Astrocyte of the cerebellum (primary cell): ENCODE results near the gene SLC45A2.

ENCODE experiments used
- DNase-seq: peaks from one replicate; pipeline ENCODE4 v3.0.0-alpha.2; 2011; ENCODE audit warnings: low read depth
- H3K4me3 ChIP-seq: 2 replicates; pipeline ENCODE4 v1.5.1; 2011; ENCODE audit warnings: mild to moderate bottlenecking, low read depth, low read length, moderate library complexity
- CTCF ChIP-seq: IDR thresholded peaks from 2 replicates; pipeline ENCODE4 v1.5.1; 2012; ENCODE audit warnings: low read length, low read depth, moderate library complexity, mild to moderate bottlenecking; ENCODE audit errors: missing control alignments
- in situ Hi-C: cut with HindIII; loops from 2 replicates; pipeline ENCODE4 v1.10.0; 2017; ENCODE audit warnings: low sequenced_read_pairs

SLC45A2 gene

GRCh38 chr5:34008802-34009201 lies 24.3 kb upstream of the SLC45A2 start:
- in situ Hi-C loops: no loop called here
- DNase-seq: no peak
- peak overlapping the region; percentile 65 for H3K4me3 ChIP-seq
- no peak for TF ChIP-seq CTCF

- peak; percentile 8 for TF ChIP-seq CTCF
- peak within 1 kb of the TSS; percentile 65 for H3K4me3 ChIP-seq
- peak; percentile 72 for DNase-seq
- in situ Hi-C loops: no loop called here
These were observed 23.4 kb upstream of the SLC45A2 start, which contains the start of gene AMACR for GRCh38 chr5:34007621-34008600. TSS of gene AMACR (minus strand) at chr5:34008050. CDS start at chr5:34008019, 31 bp downstream.

GRCh38 chr5:34007201-34007620 lies 22.7 kb upstream of the SLC45A2 start:
- in situ Hi-C loops: no loop called here
- TF ChIP-seq CTCF: no peak
- peak overlapping the region; percentile 65 for H3K4me3 ChIP-seq
- DNase-seq: no peak

GRCh38 chr5:34005681-34006080 lies 21.2 kb upstream of the SLC45A2 start:
- in situ Hi-C loops: no loop called here
- no peak overlapping the region for H3K4me3 ChIP-seq
- TF ChIP-seq CTCF: no peak
- no peak for DNase-seq

GRCh38 chr5:34005211-34005610 lies 20.7 kb upstream of the SLC45A2 start:
- in situ Hi-C loops: no loop called here
- no peak for DNase-seq
- H3K4me3 ChIP-seq: no peak overlapping the region
- TF ChIP-seq CTCF: no peak

- no peak for TF ChIP-seq CTCF
- H3K4me3 ChIP-seq: no peak overlapping the region
- no peak for DNase-seq
- in situ Hi-C loops: loop anchor here (5.0 kb wide), 1 partner anchor 33 kb away; no protein-coding TSS in a partner anchor
These were observed 19.4 kb upstream of the SLC45A2 start for GRCh38 chr5:34003941-34004340.
